Measurements from ENCODE around the gene FOXC1.

DNA sequence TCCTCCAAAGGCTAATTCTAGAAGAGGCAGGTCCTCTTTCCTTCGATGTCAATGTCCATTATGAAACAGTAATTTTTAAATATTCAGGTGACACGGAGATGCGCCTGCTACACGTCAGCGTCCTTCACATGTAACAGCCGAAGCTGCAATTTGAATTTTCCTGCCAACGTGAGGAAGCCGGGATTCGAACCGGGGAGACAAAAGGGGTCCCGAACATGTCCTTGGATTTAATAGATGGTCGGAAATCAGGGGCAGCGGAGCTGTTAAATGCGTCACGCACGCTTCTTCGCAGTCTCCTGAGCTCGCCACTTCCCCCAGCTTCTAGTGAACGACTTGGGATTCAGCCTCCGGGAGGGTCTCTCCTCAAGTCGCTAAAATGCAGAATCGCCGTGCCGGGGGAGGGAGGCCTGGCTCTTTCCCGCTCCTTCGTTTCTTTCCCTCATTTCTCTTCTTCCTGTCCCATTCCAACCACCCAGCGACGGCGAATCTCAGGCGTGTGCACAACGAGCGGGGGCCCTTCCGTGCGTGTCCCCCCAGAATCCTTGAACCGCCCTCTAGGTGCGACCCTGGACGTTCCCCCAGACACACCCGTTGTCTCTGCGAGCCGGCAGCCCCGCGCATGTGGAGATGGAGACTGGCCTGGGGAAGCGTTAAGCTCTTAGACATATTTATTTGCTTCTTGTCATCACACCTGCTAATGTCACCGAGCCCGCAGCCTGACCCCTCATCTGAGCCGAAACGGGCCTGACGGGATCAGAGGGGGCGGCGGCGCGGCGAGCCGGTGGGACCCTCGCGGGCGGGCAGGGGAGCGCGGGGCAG, 1.3 kb upstream of the FOXC1 start:
- no peak for TF ChIP-seq CTCF (IDR thresholded peaks at IDR 0.05; ENCODE audit: insufficient read depth, low read length)
- no peak for TF ChIP-seq POLR2AphosphoS5 (IDR thresholded peaks at IDR 0.05; ENCODE audit: low read depth)
- TF ChIP-seq GABPA (IDR thresholded peaks at IDR 0.05; ENCODE audit: low read depth), result no peak
- TF ChIP-seq SPI1 (IDR thresholded peaks at IDR 0.05; ENCODE audit: borderline replicate concordance, low read depth), result no peak
- TF ChIP-seq, protein P1, sequence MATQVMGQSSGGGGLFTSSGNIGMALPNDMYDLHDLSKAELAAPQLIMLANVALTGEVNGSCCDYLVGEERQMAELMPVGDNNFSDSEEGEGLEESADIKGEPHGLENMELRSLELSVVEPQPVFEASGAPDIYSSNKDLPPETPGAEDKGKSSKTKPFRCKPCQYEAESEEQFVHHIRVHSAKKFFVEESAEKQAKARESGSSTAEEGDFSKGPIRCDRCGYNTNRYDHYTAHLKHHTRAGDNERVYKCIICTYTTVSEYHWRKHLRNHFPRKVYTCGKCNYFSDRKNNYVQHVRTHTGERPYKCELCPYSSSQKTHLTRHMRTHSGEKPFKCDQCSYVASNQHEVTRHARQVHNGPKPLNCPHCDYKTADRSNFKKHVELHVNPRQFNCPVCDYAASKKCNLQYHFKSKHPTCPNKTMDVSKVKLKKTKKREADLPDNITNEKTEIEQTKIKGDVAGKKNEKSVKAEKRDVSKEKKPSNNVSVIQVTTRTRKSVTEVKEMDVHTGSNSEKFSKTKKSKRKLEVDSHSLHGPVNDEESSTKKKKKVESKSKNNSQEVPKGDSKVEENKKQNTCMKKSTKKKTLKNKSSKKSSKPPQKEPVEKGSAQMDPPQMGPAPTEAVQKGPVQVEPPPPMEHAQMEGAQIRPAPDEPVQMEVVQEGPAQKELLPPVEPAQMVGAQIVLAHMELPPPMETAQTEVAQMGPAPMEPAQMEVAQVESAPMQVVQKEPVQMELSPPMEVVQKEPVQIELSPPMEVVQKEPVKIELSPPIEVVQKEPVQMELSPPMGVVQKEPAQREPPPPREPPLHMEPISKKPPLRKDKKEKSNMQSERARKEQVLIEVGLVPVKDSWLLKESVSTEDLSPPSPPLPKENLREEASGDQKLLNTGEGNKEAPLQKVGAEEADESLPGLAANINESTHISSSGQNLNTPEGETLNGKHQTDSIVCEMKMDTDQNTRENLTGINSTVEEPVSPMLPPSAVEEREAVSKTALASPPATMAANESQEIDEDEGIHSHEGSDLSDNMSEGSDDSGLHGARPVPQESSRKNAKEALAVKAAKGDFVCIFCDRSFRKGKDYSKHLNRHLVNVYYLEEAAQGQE (IDR thresholded peaks at IDR 0.05; ENCODE audit: insufficient replicate concordance, low read depth), result no peak
